ENCODE results near the gene NUTM2F.
"Not testable (repeated sequence)": the region's sequence is repeated elsewhere in the genome, so short reads cannot be mapped to it uniquely, and the experiment has no call there.

The NUTM2F gene

GRCh38 chr9:94328544-94328943 is at the start of gene NUTM2F:
Gene NUTM2F, minus strand, starts transcription at chr9:94328644. Its CDS starts 21 bp downstream, at chr9:94328623.
- DNase-seq: not testable (repeated sequence)

GRCh38 chr9:94375197-94375596 is 46.8 kb upstream of the NUTM2F start:
- not testable (repeated sequence) for DNase-seq

- DNase-seq: peak; percentile 87
These were observed 46.0 kb upstream of the NUTM2F start for GRCh38 chr9:94374176-94375056.

GRCh38 chr9:94373779-94374175 is 45.3 kb upstream of the NUTM2F start:
- not testable (repeated sequence) for DNase-seq

GRCh38 chr9:94370266-94370665 is 41.8 kb upstream of the NUTM2F start:
- DNase-seq: not testable (repeated sequence)

- DNase-seq: not testable (repeated sequence)
These were observed 35.7 kb upstream of the NUTM2F start for GRCh38 chr9:94364093-94364614.

- not testable (repeated sequence) for DNase-seq
These were observed 28.7 kb upstream of the NUTM2F start for GRCh38 chr9:94357158-94357557.

- not testable (repeated sequence) for DNase-seq
These were observed 23.7 kb upstream of the NUTM2F start for GRCh38 chr9:94351901-94352723.

- not testable (repeated sequence) for DNase-seq
These were observed 20.3 kb upstream of the NUTM2F start for GRCh38 chr9:94348754-94349153.

GRCh38 chr9:94347451-94347850 is 19.0 kb upstream of the NUTM2F start:
- DNase-seq: not testable (repeated sequence)

GRCh38 chr9:94341703-94342102 is 13.3 kb upstream of the NUTM2F start:
- DNase-seq: not testable (repeated sequence)

- not testable (repeated sequence) for DNase-seq
These were observed 12.3 kb upstream of the NUTM2F start for GRCh38 chr9:94340750-94341149.

- DNase-seq: not testable (repeated sequence)
These were observed 11.2 kb upstream of the NUTM2F start for GRCh38 chr9:94339657-94340056.

- not testable (repeated sequence) for DNase-seq
These were observed 10.3 kb upstream of the NUTM2F start for GRCh38 chr9:94338723-94339122.

GRCh38 chr9:94336445-94336844 is 8.0 kb upstream of the NUTM2F start:
- not testable (repeated sequence) for DNase-seq

GRCh38 chr9:94325583-94325982 is 2.9 kb downstream of the NUTM2F start:
- not testable (repeated sequence) for DNase-seq

- not testable (repeated sequence) for DNase-seq
These were observed 5.2 kb downstream of the NUTM2F start for GRCh38 chr9:94323153-94323798.

GRCh38 chr9:94322342-94322940 is 6.0 kb downstream of the NUTM2F start:
- not testable (repeated sequence) for DNase-seq

GRCh38 chr9:94317949-94318657 is 10.3 kb downstream of the NUTM2F start:
- not testable (repeated sequence) for DNase-seq

- DNase-seq: not testable (repeated sequence)
These were observed 12.2 kb downstream of the NUTM2F start for GRCh38 chr9:94316236-94316635.
